ENCODE results near the gene SPDYE16. TPM values are rescaled to one million over a fixed set of nuclear protein-coding genes. Genes with fewer than 3 reads are reported as not detected.
"Not testable (repeated sequence)": the region's sequence is repeated elsewhere in the genome, so short reads cannot be mapped to it uniquely, and the experiment has no call there.

The SPDYE16 gene
- total and polyA plus RNA-seq, 10 of the 15 experiments (the other 5 are each of a cell fraction or from before 2014, with no cell fraction given), result 0.04 to 0.92 (median 0.07) TPM; not detected in 1

GRCh38 chr7:76482660-76483059 is 60.4 kb downstream of the SPDYE16 start:
- H3K27me3 ChIP-seq (replicated peaks in 1 of 2; ENCODE audit: control insufficient read depth in 2 of 2, insufficient read depth in 2 of 2, low read length in 1 of 2); FAIRE-seq; ATAC-seq; H3K4me1 ChIP-seq (ENCODE audit: control insufficient read depth, insufficient read depth, low read length); H3K36me3 ChIP-seq (ENCODE audit: control insufficient read depth in 2 of 2, insufficient read depth in 2 of 2, low read length in 1 of 2); H4K20me1 ChIP-seq (ENCODE audit: control insufficient read depth, insufficient read depth); H3K4me3 ChIP-seq; intact Hi-C loops (cut with micrococcal nuclease; ENCODE audit: unreplicated experiment); H3K4me2 ChIP-seq (ENCODE audit: control insufficient read depth, insufficient read depth); CTCF ChIA-PET; RAD21 ChIA-PET (ENCODE audit: unreplicated experiment); H3K9me3 ChIP-seq (replicated peaks; ENCODE audit: control insufficient read depth, insufficient read depth, low read length); SMC1A ChIA-PET (ENCODE audit: uncharacterized antibody, unreplicated experiment); H3K79me2 ChIP-seq (ENCODE audit: control insufficient read depth, insufficient read depth, low read length); POLR2A ChIA-PET; H2AFZ ChIP-seq (ENCODE audit: control insufficient read depth, low read depth, low read length); DNase-seq (ENCODE audit: low read depth, low spot score); in situ Hi-C loops (cut with MboI); H3K9ac ChIP-seq (ENCODE audit: control insufficient read depth, insufficient read depth, low read length); H3K27ac ChIP-seq (ENCODE audit: control insufficient read depth, insufficient read depth); BruUV-seq (replicated peaks): not testable (repeated sequence)
- 93% methylated on average over 22 of the region's 24 CpGs for WGBS (ENCODE audit: insufficient coverage, insufficient replicate concordance, low lambda C conversion rate, missing lambda C conversion rate)

Small RNA genes within 50 kb of the gene (small RNA-seq; reads per million reads assigned to genes)
- gene RF00019, result not detected

Other genes starting within 250 kb of the SPDYE16 start
- gene HSPB1, start 240.6 kb downstream of the SPDYE16 start, total RNA-seq (2014; rRNA removed), result 31.9 and 47.8 TPM in 2 replicates
- gene HSPB1, start 240.6 kb downstream of the SPDYE16 start, total RNA-seq (2014; rRNA removed; fragmentation: Illumina TruSeq; extraction: Trizol), result 35.4 and 41.2 TPM in 2 replicates
- 181 and 189 TPM in 2 replicates for gene HSPB1, start 240.6 kb downstream of the SPDYE16 start, total RNA-seq (2021)
- gene HSPB1, start 240.6 kb downstream of the SPDYE16 start, polyA plus RNA-seq (2011; rRNA removed), result 10.4 and 67.5 TPM in 2 replicates
- 1.4 and 41.6 TPM in 2 replicates for gene HSPB1, start 240.6 kb downstream of the SPDYE16 start, polyA plus RNA-seq (2014; fragmentation: Illumina TruSeq; extraction: Trizol)
- gene HSPB1, start 240.6 kb downstream of the SPDYE16 start, polyA plus RNA-seq (2014; fragmentation: Nextera tagmentation; extraction: Ambion mirVana), result 10 to 100 TPM; 13.7 to 56.5 TPM
- 134 and 182 TPM in 2 replicates for gene HSPB1, start 240.6 kb downstream of the SPDYE16 start, polyA plus RNA-seq (2014; rRNA removed)
- 100 to 1,000 TPM; 279 to 297 TPM for gene HSPB1, start 240.6 kb downstream of the SPDYE16 start, polyA plus RNA-seq (2016; fragmentation: Nextera tagmentation; extraction: Ambion mirVana)
- gene YWHAG, start 184.3 kb downstream of the SPDYE16 start, total RNA-seq (2014; rRNA removed), result 26.0 and 26.4 TPM in 2 replicates
- 77.4 and 79.7 TPM in 2 replicates for gene YWHAG, start 184.3 kb downstream of the SPDYE16 start, total RNA-seq (2014; rRNA removed; fragmentation: Illumina TruSeq; extraction: Trizol)
- 153 and 157 TPM in 2 replicates for gene YWHAG, start 184.3 kb downstream of the SPDYE16 start, total RNA-seq (2021)
- 59.6 and 75.1 TPM in 2 replicates for gene YWHAG, start 184.3 kb downstream of the SPDYE16 start, polyA plus RNA-seq (2011; rRNA removed)
- gene YWHAG, start 184.3 kb downstream of the SPDYE16 start, polyA plus RNA-seq (2014; fragmentation: Illumina TruSeq; extraction: Trizol), result 125 and 130 TPM in 2 replicates
- 10 to 100 TPM; 20.2 to 27.2 TPM for gene YWHAG, start 184.3 kb downstream of the SPDYE16 start, polyA plus RNA-seq (2014; fragmentation: Nextera tagmentation; extraction: Ambion mirVana)
- 55.4 and 61.8 TPM in 2 replicates for gene YWHAG, start 184.3 kb downstream of the SPDYE16 start, polyA plus RNA-seq (2014; rRNA removed)
- 10 to 100 TPM; 24.3 to 26.1 TPM for gene YWHAG, start 184.3 kb downstream of the SPDYE16 start, polyA plus RNA-seq (2016; fragmentation: Nextera tagmentation; extraction: Ambion mirVana)
- gene SSC4D, start 133.6 kb downstream of the SPDYE16 start, total RNA-seq (2014; rRNA removed), result 0.34 and 0.65 TPM in 2 replicates
- gene SSC4D, start 133.6 kb downstream of the SPDYE16 start, total RNA-seq (2014; rRNA removed; fragmentation: Illumina TruSeq; extraction: Trizol), result 0.14 and 0.18 TPM in 2 replicates
- 0.41 and 0.72 TPM in 2 replicates for gene SSC4D, start 133.6 kb downstream of the SPDYE16 start, total RNA-seq (2021)
- 0.24 TPM in 2 replicates for gene SSC4D, start 133.6 kb downstream of the SPDYE16 start, polyA plus RNA-seq (2011; rRNA removed)
- gene SSC4D, start 133.6 kb downstream of the SPDYE16 start, polyA plus RNA-seq (2014; fragmentation: Illumina TruSeq; extraction: Trizol), result 0.21 and 0.25 TPM in 2 replicates
- gene SSC4D, start 133.6 kb downstream of the SPDYE16 start, polyA plus RNA-seq (2014; fragmentation: Nextera tagmentation; extraction: Ambion mirVana), result under 1 TPM in 1 of 2 experiments, not detected in 1; 0.11 TPM
- gene SSC4D, start 133.6 kb downstream of the SPDYE16 start, polyA plus RNA-seq (2014; rRNA removed), result 0.08 and 0.29 TPM in 2 replicates
- gene SSC4D, start 133.6 kb downstream of the SPDYE16 start, polyA plus RNA-seq (2016; fragmentation: Nextera tagmentation; extraction: Ambion mirVana), result under 1 TPM; 0.63 to 0.79 TPM
- 3.0 and 5.2 TPM in 2 replicates for gene ZP3, start 118.3 kb downstream of the SPDYE16 start, total RNA-seq (2014; rRNA removed)
- gene ZP3, start 118.3 kb downstream of the SPDYE16 start, total RNA-seq (2014; rRNA removed; fragmentation: Illumina TruSeq; extraction: Trizol), result 2.7 and 3.3 TPM in 2 replicates
- 2.2 and 3.0 TPM in 2 replicates for gene ZP3, start 118.3 kb downstream of the SPDYE16 start, total RNA-seq (2021)
- gene ZP3, start 118.3 kb downstream of the SPDYE16 start, polyA plus RNA-seq (2011; rRNA removed), result 0.07 and 0.39 TPM in 2 replicates
- gene ZP3, start 118.3 kb downstream of the SPDYE16 start, polyA plus RNA-seq (2014; fragmentation: Illumina TruSeq; extraction: Trizol), result 1.6 and 3.0 TPM in 2 replicates
- 1 to 10 TPM; 2.0 to 5.1 TPM for gene ZP3, start 118.3 kb downstream of the SPDYE16 start, polyA plus RNA-seq (2014; fragmentation: Nextera tagmentation; extraction: Ambion mirVana)
- 0.90 and 2.0 TPM in 2 replicates for gene ZP3, start 118.3 kb downstream of the SPDYE16 start, polyA plus RNA-seq (2014; rRNA removed)
- 1 to 10 TPM; 1.6 to 2.9 TPM for gene ZP3, start 118.3 kb downstream of the SPDYE16 start, polyA plus RNA-seq (2016; fragmentation: Nextera tagmentation; extraction: Ambion mirVana)
- gene DTX2, start 81.6 kb downstream of the SPDYE16 start, total RNA-seq (2014; rRNA removed), result 8.1 and 14.3 TPM in 2 replicates
- gene DTX2, start 81.6 kb downstream of the SPDYE16 start, total RNA-seq (2014; rRNA removed; fragmentation: Illumina TruSeq; extraction: Trizol), result 5.0 and 5.9 TPM in 2 replicates
- 21.9 and 31.0 TPM in 2 replicates for gene DTX2, start 81.6 kb downstream of the SPDYE16 start, total RNA-seq (2021)
- 2.8 and 7.7 TPM in 2 replicates for gene DTX2, start 81.6 kb downstream of the SPDYE16 start, polyA plus RNA-seq (2011; rRNA removed)
- 1.1 and 5.9 TPM in 2 replicates for gene DTX2, start 81.6 kb downstream of the SPDYE16 start, polyA plus RNA-seq (2014; fragmentation: Illumina TruSeq; extraction: Trizol)
- 1 to 10 TPM in 1 of 2 experiments, under 1 TPM in 1; 0.14 to 1.2 TPM for gene DTX2, start 81.6 kb downstream of the SPDYE16 start, polyA plus RNA-seq (2014; fragmentation: Nextera tagmentation; extraction: Ambion mirVana)
- gene DTX2, start 81.6 kb downstream of the SPDYE16 start, polyA plus RNA-seq (2014; rRNA removed), result 14.2 and 19.5 TPM in 2 replicates
- gene DTX2, start 81.6 kb downstream of the SPDYE16 start, polyA plus RNA-seq (2016; fragmentation: Nextera tagmentation; extraction: Ambion mirVana), result 10 to 100 TPM; 17.3 TPM
- gene UPK3B, start 32.7 kb downstream of the SPDYE16 start, total RNA-seq (2014; rRNA removed), result 0.71 TPM in 1 of 2 replicates, not detected in the other
- 0.18 and 0.27 TPM in 2 replicates for gene UPK3B, start 32.7 kb downstream of the SPDYE16 start, total RNA-seq (2014; rRNA removed; fragmentation: Illumina TruSeq; extraction: Trizol)
- gene UPK3B, start 32.7 kb downstream of the SPDYE16 start, total RNA-seq (2021), result 0.72 and 1.3 TPM in 2 replicates
- 0.16 TPM in 1 of 2 replicates, not detected in the other for gene UPK3B, start 32.7 kb downstream of the SPDYE16 start, polyA plus RNA-seq (2011; rRNA removed)
- gene UPK3B, start 32.7 kb downstream of the SPDYE16 start, polyA plus RNA-seq (2014; fragmentation: Illumina TruSeq; extraction: Trizol), result not detected in 2 replicates
- not detected for gene UPK3B, start 32.7 kb downstream of the SPDYE16 start, polyA plus RNA-seq (2014; fragmentation: Nextera tagmentation; extraction: Ambion mirVana)
- not detected in 2 replicates for gene UPK3B, start 32.7 kb downstream of the SPDYE16 start, polyA plus RNA-seq (2014; rRNA removed)
- under 1 TPM; 0.26 to 0.35 TPM for gene UPK3B, start 32.7 kb downstream of the SPDYE16 start, polyA plus RNA-seq (2016; fragmentation: Nextera tagmentation; extraction: Ambion mirVana)
- gene POMZP3, start 84.0 kb upstream of the SPDYE16 start, total RNA-seq (2014; rRNA removed), result 3.7 and 4.9 TPM in 2 replicates
- 2.2 and 2.8 TPM in 2 replicates for gene POMZP3, start 84.0 kb upstream of the SPDYE16 start, total RNA-seq (2014; rRNA removed; fragmentation: Illumina TruSeq; extraction: Trizol)
- gene POMZP3, start 84.0 kb upstream of the SPDYE16 start, total RNA-seq (2021), result 10.3 and 12.6 TPM in 2 replicates
- 2.0 and 4.4 TPM in 2 replicates for gene POMZP3, start 84.0 kb upstream of the SPDYE16 start, polyA plus RNA-seq (2011; rRNA removed)
- gene POMZP3, start 84.0 kb upstream of the SPDYE16 start, polyA plus RNA-seq (2014; fragmentation: Illumina TruSeq; extraction: Trizol), result 4.8 and 5.8 TPM in 2 replicates
- gene POMZP3, start 84.0 kb upstream of the SPDYE16 start, polyA plus RNA-seq (2014; fragmentation: Nextera tagmentation; extraction: Ambion mirVana), result 1 to 10 TPM; 2.4 to 4.5 TPM
- 6.1 and 6.9 TPM in 2 replicates for gene POMZP3, start 84.0 kb upstream of the SPDYE16 start, polyA plus RNA-seq (2014; rRNA removed)
- gene POMZP3, start 84.0 kb upstream of the SPDYE16 start, polyA plus RNA-seq (2016; fragmentation: Nextera tagmentation; extraction: Ambion mirVana), result 10 to 100 TPM in 1 of 2 experiments, 1 to 10 TPM in 1; 8.3 to 10.2 TPM

Measured in GM12878 (cell line).